Panc1 (cell line): ENCODE results near the gene EGFR.

Experiments
- POLR2AphosphoS5 ChIP-seq: IDR thresholded peaks from 2 replicates; pipeline ENCODE4 v1.6.1; 2012; ENCODE audit warnings: mild to moderate bottlenecking, low read depth, low read length, moderate library complexity
- SIN3A ChIP-seq: IDR thresholded peaks from 2 replicates; pipeline ENCODE4 v1.6.1; 2012; ENCODE audit warnings: low read depth, mild to moderate bottlenecking, low read length, moderate library complexity, borderline replicate concordance; ENCODE audit not compliant: insufficient read depth
- TCF7L2 ChIP-seq: IDR thresholded peaks from 2 replicates; pipeline ENCODE4 v1.6.1; 2011; ENCODE audit warnings: mild to moderate bottlenecking, low read depth, low read length, inconsistent platforms
- TF ChIP-seq, protein P1 (sequence below): fragments of 450-650 bp; IDR thresholded peaks from 2 replicates; pipeline ENCODE4 v1.5.1; 2017; ENCODE audit warnings: mild to moderate bottlenecking

- TF ChIP-seq, protein P1, sequence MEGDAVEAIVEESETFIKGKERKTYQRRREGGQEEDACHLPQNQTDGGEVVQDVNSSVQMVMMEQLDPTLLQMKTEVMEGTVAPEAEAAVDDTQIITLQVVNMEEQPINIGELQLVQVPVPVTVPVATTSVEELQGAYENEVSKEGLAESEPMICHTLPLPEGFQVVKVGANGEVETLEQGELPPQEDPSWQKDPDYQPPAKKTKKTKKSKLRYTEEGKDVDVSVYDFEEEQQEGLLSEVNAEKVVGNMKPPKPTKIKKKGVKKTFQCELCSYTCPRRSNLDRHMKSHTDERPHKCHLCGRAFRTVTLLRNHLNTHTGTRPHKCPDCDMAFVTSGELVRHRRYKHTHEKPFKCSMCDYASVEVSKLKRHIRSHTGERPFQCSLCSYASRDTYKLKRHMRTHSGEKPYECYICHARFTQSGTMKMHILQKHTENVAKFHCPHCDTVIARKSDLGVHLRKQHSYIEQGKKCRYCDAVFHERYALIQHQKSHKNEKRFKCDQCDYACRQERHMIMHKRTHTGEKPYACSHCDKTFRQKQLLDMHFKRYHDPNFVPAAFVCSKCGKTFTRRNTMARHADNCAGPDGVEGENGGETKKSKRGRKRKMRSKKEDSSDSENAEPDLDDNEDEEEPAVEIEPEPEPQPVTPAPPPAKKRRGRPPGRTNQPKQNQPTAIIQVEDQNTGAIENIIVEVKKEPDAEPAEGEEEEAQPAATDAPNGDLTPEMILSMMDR = no peak
- TF ChIP-seq TCF7L2 (no peak), POLR2AphosphoS5 (no peak), SIN3A (no peak)
These were observed 976 bp upstream of the EGFR start for GRCh38 chr7:55017841-55018240.
